TTC549 (cell line): ENCODE results near the gene CACNA1A.
"Not testable (repeated sequence)": the region's sequence is repeated elsewhere in the genome, so short reads cannot be mapped to it uniquely, and the experiment has no call there.

Experiments used
- FAIRE-seq: peaks from 2 replicates; lab custom pipeline; 2012; peaks lifted over from hg19 to GRCh38; lab: Jason Lieb, UNC

The CACNA1A gene

DNA sequence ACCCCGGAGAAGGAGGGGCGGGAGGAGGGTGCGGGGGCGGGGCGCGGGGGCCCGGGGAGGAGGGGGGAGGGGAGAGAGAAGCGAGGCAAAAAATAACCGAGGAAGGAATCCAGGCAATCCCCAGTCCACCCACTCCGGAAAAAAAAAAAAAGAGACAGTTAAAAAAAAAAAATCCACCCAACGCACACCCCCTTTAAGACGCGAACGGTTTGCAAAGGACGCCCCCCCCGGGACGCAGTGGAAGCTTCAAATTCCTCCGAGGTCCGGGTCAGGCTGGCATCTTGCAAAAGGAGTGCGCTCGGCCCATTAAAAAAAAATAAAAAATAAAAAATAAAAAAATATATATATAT, at the start of gene CACNA1A:
Gene CACNA1A, minus strand, starts transcription at position 9 of the 350 bp plus-strand sequence. CDS start 255 bp downstream, outside the sequence.
- FAIRE-seq: no peak

DNA sequence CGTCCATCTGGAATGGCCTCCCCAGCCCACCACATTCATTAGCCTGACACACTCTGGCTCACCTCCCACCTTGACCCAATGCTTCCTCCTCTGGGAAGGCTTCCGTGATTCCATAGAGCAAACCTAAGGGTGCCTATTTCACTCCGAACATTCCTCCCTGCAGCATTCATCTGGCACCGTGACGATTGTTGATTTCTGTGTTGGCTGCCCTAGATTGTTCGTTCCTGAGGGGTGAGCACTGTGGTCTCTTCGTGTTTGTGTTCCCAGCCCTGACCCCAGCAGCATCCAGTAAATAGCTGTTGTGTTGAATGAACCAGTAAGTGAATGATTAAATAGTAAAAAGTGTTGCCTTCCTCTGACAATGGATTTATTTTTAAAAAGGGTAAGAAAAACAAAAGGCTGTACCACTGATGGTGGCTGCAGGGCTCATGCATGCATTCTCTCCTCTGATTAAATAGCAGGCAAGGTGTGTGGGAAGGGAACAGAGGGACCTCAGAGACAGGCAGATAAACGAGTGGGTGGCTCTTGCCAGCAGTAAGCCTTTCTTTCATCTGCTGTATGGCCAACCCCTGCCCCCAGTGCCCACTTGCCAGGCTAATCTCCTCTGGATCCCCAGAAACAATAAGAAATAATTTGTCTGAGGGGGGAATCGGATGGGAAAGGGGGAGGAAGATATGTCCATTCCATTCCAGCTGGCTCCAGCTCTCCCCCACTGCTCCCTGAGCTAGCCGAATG, 48.4 kb upstream of the CACNA1A start:
- FAIRE-seq: no peak

DNA sequence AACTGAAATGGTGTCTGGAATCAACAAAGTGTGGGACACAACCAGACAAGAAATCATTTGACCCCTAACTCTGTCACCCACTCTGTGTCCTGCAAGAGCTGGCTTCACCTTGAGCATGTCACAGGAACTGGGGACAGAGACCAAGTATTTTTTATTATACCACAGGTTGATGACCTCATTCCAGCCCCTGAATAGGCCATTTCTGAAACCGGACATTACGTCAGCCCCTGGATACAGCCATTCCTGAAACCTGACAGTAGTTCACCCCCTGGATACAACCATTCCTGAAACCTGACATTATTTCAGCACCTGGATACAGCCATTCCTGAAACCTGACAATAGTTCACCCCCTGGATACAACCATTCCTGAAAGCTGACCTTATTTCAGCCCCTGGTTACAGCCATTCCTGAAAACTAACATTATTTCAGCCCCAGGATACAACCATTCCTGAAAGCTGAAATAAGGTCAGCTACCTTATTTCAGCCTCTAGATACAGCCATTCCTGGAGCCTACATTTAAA, 47.7 kb upstream of the CACNA1A start:
- FAIRE-seq: no peak

DNA sequence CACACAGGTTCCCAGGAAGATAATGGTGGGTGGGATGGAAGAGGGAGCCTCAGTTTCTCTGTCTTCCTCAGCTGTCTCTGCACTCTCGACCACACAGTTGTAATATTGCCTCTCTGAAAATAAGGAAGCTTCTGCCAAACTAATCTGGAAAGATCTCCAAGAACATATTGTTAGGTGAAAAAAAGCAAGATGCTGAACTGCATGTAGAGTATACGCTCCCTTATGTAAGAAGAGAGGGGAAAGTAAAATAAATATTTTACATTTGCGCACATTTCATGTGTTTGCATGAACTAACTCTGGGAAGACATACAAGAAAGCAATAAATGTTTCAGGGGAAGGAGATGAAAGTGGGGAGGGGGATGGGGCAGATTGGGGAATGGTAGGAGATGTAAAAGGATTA, 41.9 kb upstream of the CACNA1A start:
- no peak for FAIRE-seq

DNA sequence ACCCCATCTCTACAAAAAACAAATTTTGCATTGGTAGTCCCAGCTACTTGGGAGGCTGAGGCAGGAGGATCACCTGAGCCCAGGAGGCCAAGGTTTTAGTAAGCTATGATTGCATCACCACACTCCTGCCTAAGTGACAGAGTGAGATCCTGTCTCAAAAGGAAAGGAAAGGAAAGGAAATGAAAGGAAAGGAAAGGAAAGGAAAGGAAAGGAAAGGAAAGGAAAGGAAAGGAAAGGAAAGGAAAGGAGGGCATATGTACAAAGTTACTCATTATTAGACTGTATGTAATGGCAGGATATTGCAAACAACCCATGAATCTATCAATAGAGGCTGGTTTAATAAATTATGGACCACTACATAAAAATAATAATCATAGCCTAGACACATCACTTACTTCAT, 40.8 kb upstream of the CACNA1A start:
- no peak for FAIRE-seq

DNA sequence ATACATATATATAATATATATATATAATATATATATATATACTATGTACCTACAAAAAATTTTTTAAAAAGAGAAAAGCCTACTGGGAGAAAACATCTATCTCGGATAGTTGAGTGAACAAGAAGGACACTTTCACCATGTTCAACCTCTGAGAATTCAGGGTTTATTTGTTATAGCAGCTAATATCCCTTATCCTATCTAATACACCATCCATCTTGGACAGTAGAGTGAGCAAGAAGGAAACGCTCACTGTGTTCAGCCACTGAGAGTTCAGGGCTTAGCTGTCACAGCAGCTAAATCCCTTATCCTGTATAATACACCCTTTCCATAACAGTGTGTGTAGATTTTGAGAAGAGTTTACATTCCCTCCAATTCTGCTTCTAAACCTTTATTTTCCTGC, 38.1 kb upstream of the CACNA1A start:
- FAIRE-seq: no peak

DNA sequence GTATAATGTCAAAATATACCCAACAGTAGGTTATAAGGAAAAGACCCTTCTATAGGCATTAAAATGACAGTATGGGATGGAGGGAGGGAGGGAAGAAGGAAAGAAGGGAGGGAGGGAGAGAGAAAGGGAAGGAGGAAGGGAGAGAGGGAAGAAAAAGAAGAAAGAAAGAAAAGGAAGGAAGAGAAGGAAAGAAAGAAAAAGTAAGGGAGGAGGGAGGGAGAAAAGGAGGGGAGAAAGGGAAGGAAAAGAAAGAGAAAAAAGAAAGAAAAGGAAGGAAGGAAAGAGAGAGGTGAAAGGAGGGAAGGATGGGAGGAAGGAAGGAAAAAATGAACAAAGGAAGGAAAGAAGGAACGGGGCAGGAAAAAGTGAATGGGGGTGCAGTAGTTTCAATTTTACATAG, 35.3 kb upstream of the CACNA1A start:
- no peak for FAIRE-seq

DNA sequence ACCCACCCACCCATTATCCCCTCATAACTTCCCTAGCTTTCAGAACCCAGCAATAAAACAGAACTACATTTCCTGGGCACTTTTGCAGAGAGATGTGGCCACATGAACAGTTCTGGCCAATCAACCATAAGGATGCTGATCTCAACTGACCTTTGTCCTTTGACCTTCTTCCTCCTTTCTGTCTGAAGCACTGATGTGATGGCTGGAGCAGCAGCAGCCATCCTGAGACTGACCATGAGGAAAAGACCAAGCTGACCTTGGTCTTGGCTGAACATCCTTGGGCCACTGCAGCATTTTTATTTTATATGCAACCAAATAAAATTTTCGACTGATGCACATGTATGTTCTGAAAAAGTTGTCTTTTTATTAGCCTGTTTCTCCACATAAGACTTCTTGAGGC, 33.1 kb upstream of the CACNA1A start:
- no peak for FAIRE-seq

DNA sequence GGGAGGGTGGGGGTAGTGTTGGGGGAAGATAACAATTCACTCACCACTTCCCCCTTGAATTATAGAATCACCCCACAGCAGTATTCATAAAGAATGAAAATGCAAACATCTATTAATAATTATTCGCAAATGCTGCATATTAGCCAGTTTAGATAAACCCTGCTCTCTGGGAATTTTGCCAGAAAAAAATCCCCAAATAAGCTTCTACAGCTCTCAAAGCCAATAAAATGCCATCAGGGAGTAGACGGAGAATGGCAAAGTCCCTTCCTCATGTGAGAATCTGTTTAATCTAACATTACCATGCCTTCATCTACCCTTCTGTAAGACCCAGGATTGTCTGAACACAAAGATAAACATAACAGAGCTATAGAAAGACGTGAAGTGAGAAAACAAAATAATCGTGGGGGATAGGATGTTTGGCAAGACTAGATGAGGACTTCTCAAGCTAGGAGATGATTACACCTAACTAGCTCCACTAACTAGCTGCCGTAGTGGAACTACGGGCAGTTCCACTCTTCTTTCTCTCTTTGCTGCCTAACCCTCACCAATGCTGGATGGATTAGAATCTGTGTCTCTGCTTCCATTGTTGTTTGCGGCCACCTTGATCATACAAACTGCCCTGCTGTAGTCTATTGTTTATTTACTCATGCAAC, 32.4 kb upstream of the CACNA1A start:
- no peak for FAIRE-seq

DNA sequence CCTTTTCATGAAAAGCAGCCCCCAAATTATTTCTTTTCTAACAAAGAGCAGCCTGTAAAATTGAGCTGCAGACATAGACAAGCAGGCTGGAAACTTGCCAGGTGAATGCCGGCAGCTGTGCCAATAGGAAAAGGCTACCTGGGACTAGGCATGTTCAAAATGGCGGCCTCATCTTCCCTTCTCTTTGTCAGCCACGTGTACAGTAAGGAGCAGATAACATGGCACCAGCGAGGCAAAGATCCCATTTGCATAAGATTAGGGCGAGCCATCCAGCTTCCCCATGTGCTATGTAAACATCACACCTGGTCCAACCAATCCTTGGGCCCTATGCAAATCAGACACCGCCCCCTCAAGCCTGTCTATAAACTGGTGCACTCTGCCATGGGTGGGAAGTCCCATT, 31.2 kb upstream of the CACNA1A start:
- FAIRE-seq: no peak

DNA sequence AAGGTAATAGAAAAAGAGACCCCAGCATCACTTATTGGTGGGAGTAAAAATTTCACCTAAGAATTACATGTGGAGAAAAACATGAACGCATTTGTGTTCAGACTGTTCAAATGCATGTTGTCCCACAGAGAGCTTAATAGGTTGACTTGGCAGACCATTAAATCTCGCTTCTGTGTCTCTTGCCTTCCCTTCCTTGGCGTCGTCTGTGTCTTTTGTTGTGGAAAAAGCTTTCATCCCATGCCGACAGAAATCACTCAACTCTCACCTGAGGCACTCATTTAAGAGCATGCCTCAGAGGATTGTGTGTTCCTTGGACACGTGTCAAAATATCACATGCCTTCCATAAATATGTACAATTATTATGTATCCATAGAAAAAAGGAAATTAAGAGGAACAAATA, 24.4 kb upstream of the CACNA1A start:
- FAIRE-seq: no peak

DNA sequence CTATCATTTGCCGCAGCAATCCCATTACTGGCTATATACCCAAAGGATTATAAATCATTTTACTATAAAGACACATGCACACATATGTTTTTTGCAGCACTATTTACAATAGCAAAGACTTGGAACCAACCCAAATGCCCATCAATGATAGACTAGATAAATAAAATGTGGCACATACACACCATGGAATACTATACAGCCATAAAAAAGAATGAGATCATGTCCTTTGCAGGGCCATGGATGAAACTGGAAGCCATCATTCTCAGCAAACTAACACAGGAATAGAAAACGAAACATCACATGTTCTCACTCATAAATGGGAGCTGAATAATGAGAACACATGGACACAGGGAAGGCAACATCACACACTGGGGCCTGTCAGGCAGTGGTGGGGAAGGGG, 23.4 kb upstream of the CACNA1A start:
- not testable (repeated sequence) for FAIRE-seq

DNA sequence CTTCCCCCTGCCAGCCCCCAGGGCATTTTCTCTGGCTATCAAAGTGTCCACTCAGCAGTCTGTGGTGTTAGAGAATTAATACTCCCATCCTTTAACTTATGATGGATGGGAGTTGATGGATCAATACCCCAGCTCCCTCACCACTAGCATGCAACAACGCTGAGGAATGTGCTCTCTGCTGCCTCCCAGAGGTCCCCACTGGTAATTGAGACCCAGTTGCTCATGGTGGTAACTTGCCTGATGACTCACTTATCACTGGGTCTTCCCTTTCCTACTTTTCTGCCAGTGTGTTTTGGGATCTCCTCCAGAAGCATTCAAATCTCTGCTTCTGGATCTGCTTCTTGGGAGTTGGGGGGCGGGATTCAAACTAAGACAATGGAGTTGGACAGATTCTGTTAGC, 20.3 kb upstream of the CACNA1A start:
- FAIRE-seq: no peak

DNA sequence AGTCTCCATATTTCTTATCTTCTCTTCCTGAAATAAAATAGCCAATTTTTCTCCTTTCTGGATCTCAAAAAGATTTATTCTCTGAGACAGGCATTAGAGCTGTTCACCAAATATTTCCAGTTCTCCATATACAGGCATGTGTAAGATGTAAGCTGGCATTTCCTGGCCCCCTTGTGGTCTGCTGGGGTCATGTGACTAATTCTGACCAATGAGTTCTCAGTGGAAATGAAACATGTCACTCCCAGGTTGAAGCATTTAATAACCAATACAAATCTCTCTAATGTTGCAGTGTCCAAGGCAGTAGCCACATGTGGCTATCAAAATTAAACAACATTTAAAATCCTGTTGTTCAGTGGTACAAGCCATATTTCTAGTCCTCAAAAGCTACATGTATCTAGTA, 14.8 kb upstream of the CACNA1A start:
- FAIRE-seq: no peak

DNA sequence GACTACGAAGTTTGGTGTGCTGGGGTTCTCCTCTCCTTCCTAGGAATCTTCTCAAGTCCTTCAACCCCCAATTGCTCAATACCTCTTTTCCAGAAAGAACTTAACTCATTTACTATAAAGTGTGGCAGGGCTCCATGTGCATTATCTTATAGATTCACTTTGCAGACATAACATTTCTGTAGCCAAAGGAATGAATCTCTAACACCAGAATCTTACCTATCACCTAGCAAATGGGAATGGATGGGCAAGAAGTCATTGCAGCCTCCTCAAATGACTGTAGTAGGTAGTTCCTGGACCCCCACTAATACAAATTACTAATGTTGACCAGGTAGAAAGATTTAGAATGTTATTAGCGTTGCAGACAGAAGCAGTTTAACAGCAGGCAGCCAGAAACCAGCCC, 5.7 kb upstream of the CACNA1A start:
- no peak for FAIRE-seq

DNA sequence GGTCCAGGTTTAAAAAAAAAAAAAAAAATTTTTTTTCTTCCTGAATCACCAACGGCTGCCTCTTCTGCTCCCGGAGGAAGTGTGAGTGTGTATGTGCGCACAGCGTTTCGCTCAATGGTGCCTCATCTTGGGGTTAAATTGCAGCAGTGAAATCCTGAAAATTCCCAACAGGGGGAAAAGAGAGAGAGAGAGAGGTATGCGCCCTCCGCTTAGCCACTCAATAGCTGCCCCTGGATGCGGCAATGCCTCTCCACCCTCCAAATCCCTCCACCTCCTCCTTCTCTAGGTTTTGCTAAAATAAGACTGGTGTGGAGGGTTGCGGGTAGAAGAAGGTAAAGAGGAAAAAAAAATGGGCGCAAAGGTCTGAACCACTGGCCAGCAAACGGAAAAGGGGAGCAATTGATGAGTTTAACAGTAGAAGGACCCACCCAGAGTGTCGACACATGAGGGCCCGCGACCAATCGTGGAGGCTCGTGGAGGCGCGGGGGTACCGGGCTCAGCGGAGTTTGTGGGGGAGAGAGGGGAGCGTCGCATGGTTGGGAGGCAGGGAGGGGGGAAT, 853 bp upstream of the CACNA1A start:
- no peak for FAIRE-seq

DNA sequence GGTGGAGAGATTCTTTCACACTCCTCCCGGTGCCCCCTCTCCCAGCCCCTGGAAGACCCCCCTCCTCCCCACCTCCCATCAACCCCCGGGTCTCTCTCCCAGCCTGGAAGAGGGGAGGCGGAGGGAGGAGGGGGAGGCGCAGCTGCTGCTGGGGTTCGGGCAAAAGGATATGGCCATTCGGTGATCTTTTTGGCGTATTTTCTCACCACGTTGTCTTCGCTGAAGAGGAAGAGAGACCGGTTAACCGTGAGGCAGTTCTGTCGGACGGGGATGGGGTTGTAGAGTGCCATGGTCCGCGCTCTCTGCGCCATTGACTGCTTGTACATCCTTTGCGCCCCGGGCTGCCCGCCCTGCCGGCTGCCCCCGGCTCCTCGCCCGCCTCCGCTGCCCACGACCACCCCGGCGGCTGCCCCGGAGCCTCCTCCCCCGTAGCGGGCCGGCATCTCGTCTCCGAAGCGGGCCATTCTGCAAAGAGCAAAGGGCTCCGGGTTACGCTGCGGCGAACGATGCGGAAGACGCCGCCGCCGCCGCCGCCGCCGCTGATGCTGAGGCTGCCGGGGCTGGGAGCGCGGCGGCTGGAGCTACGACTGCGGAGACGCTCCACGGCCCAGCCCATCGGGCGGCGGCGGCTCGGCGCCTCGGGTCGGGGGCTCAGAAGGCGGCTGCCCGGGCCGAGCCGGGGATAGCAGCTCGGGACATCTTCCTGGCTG, 363 bp downstream of the CACNA1A start:
- no peak for FAIRE-seq

DNA sequence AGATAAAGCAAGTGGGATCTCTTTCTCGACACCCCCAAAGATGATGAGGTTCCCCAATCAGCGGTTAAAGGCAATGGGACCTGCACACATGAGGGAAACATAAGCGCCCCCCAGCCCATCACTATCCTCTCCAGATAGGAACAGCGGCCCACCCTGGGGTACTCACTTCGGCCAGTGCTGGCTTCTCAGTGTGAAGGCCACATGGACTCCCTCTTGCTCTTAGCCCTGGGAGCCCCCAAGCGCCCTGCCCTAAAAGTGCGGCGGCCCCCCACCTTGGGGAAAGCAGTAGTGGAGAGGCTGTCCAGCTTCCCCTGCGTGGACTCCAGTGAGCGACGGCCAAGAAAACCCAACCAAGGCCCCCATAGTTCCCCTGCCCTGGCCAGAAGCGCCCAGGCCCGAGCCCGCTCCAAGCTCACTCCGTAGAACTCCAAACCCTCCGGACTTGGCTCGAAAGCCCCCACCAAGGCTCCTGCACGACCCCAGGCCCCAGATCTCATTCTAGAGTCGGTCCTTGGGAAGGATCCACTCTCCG, 1.0 kb downstream of the CACNA1A start:
- no peak for FAIRE-seq

DNA sequence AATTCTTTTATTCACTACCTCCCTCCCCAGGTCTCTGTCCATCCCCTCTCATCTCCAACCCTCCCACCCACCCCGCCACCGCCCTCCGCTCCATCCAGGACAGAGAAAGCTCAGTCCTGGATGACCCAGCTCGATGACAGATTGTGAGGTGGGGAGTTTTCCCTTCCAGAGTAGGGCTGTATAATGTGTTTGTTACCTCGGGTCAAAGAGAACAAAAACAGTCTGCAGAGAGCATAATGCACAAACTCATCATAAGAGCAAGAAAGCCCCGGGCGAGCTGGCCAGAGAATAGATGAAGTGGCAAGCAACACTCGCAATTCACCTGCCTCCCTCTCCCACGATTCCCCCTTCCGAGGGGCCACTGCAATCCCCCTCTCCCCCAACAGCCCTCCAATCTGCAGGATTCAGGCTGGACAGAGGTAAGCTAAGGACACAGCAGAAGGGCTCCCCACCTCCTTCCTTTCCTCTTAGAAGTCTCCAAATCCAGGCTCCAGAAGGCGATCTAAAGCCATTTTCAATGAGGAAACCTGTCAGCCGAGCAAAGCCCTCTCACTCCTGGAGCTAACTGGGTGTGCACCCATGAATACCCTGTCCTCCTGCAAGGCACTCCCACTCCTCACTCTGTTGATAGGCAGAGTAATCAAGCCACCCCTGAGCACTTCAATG, 2.6 kb downstream of the CACNA1A start:
- no peak for FAIRE-seq

DNA sequence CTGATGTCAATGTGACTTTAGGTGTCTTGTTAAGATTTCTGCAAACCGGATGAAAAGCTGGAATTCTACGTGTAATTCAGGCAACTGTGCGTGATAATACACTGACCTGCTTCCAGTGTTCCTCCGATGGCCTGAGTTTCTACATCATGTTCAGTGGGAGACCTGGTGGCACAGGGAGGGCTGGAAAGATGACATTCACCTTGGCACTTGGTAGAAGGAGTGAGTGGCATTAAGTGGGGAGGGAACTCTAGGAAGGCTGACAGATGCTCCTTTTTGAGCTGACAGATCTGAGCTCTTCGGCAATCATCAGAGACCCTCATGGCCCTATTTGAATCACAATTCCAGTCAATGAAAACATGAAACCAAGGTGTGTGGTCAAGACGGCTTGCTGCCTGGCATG, 4.0 kb downstream of the CACNA1A start:
- FAIRE-seq: no peak

DNA sequence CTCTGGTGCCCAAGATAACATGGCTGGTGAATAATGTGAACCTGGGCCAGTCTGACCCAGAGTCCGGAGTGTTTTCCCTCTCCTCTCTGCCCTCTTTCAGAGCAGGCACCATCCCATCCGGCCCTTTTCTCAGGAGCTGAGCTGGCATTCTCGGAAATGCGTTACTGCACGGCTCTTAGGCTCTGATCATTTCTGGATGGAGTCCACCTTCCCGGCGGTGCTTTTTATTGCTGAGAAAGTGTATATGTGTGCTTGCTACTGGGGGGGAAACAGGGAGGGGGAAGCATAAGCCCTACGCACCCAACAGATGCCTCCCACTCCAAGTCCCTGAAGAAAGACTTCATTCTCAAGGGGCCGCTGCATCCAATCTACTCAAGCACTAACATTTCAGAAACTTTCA, 6.6 kb downstream of the CACNA1A start:
- no peak for FAIRE-seq
